ENCODE data around the gene CCDC24. TPM values are rescaled to one million over a fixed set of nuclear protein-coding genes. Genes with fewer than 3 reads are reported as not detected.

CCDC24 gene
- total and polyA plus RNA-seq, 7 donors = 0.83 to 3.9 (median 1.7) TPM

- ATAC-seq (no peak), DNase-seq (no peak)
- intact Hi-C loops (cut with DNase I) = no loop called here
- no peaks in the 10 kb centered on the region for H3K36me3 ChIP-seq (ENCODE audit: insufficient read depth in 1 of 2, low read depth in 1 of 2)
- H3K27ac ChIP-seq = no peak overlapping the region
- peaks cover 6% of the 10 kb centered on the region for H3K4me1 ChIP-seq
- H3K4me3 ChIP-seq = no peak overlapping the region
- no peaks in the 10 kb centered on the region for H3K27me3 ChIP-seq (ENCODE audit: insufficient read depth in 3 of 3, low read length in 2 of 3)
- TF ChIP-seq, protein P1, sequence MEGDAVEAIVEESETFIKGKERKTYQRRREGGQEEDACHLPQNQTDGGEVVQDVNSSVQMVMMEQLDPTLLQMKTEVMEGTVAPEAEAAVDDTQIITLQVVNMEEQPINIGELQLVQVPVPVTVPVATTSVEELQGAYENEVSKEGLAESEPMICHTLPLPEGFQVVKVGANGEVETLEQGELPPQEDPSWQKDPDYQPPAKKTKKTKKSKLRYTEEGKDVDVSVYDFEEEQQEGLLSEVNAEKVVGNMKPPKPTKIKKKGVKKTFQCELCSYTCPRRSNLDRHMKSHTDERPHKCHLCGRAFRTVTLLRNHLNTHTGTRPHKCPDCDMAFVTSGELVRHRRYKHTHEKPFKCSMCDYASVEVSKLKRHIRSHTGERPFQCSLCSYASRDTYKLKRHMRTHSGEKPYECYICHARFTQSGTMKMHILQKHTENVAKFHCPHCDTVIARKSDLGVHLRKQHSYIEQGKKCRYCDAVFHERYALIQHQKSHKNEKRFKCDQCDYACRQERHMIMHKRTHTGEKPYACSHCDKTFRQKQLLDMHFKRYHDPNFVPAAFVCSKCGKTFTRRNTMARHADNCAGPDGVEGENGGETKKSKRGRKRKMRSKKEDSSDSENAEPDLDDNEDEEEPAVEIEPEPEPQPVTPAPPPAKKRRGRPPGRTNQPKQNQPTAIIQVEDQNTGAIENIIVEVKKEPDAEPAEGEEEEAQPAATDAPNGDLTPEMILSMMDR (IDR thresholded peaks at IDR 0.05) = no peak
- 86 to 92% (median 87%) methylated on average over 3 of the region's 3 CpGs for WGBS, 3 donors
- no peaks in the 10 kb centered on the region for H3K9me3 ChIP-seq
Measured at GRCh38 chr1:44027320-44027719, 35.9 kb downstream of the CCDC24 start.

DNA sequence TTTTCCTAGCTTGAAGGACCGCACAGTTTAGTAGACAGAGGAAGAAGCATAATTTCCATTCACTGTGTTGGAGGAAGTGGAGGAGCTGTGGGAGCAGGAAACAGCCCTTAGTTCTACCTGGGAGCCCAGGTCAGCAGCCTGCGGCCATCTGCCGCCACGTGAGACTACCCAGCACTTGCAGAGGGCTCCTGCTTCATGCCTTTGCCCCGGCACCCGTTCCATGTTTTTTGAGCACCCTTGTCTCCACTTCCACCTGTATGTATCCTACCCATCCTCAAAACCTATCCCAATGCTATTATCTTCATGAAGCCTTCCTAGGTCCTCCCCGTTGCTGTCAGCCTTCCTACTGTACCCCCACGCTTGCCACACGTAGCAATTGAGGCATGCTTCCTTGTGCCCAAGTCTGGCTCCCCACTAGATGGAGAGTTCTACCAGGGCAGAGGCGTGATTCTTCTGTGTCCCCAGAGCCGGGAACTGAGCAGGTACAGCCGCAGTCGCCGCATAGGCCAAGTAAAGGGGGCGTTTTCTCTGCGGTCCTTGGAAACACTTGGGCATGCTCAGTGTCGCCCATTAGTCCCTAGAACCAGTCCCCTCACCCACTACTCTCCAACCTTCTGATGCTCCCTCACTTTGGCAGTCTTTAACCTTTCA lies 38.0 kb downstream of the CCDC24 start:
- 22 to 26% (median 22%) methylated on average over 17 of the region's 17 CpGs for WGBS, 3 donors
- TF ChIP-seq, protein P1 (IDR thresholded peaks at IDR 0.05) = no peak
- H3K4me3 ChIP-seq = peak overlapping the region; percentile 88
- H3K27me3 ChIP-seq (ENCODE audit: insufficient read depth in 3 of 3, low read length in 2 of 3) = no peaks in the 10 kb centered on the region
- H3K27ac ChIP-seq = peak overlapping the region; percentile 91
- intact Hi-C loops (cut with DNase I) = no loop called here
- ATAC-seq = peak; percentile 14 to 36 (median 26)
- H3K9me3 ChIP-seq = no peaks in the 10 kb centered on the region
- no peak for DNase-seq
- no peaks in the 10 kb centered on the region for H3K36me3 ChIP-seq (ENCODE audit: insufficient read depth in 1 of 2, low read depth in 1 of 2)
- peaks cover 6% of the 10 kb centered on the region for H3K4me1 ChIP-seq

DNA sequence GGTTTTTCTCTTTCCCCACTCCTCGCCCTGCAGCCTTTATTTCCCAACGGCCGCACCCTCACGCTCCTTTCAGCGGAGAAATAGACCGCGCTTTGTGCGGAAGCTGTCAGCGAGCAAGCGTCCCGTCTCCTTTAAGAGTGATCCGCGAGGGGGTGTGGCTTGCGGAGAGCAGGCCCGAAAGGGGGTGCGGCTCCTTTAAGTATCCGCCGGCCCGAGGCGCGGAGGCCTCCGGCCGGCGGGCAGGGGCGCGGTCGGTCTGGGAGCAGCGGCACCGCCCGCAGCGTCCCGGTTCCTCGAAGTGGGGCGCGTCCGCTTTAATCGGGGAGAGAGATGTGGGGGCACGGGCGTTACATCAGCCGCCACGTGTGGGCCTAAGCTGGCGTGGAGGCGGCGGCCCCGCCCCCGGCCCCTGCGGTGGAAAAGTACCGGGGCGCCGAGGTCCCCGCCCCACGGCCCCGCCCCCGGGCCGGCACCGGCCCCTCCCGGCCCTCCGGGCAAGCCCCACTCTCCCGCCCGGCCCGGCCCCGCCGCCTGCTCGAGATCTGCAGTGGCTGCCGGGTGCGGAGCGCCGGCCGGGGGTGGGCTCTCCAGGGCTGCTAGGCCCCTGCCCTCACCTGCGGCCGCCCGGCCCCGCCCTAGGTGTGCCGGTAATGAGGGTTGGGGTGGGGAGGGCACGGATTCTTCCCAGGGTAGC lies 38.7 kb downstream of the CCDC24 start:
- peak; percentile 92 to 95 (median 93) for ATAC-seq
- H3K27me3 ChIP-seq (ENCODE audit: insufficient read depth in 3 of 3, low read length in 2 of 3) = no peaks in the 10 kb centered on the region
- no peaks in the 10 kb centered on the region for H3K36me3 ChIP-seq (ENCODE audit: insufficient read depth in 1 of 2, low read depth in 1 of 2)
- WGBS, 3 donors = 0 to 1% (median 0%) methylated on average over 40 to 75 of the region's 75 CpGs
- H3K9me3 ChIP-seq = no peaks in the 10 kb centered on the region
- H3K4me3 ChIP-seq = peak overlapping the region; percentile 88
- peak overlapping the region; percentile 91 for H3K27ac ChIP-seq
- TF ChIP-seq, protein P1 (IDR thresholded peaks at IDR 0.05) = no peak
- DNase-seq = peak; percentile 89 to 93
- peaks cover 6% of the 10 kb centered on the region for H3K4me1 ChIP-seq
- intact Hi-C loops (cut with DNase I) = loop anchor here in 1 of 2 donors (10.0 kb wide), 1 partner anchor 265 kb away; no protein-coding TSS in a partner anchor

GRCh38 chr1:44030605-44031251 lies 39.3 kb downstream of the CCDC24 start:
- Histone ChIP-seq H3K4me3 (peak overlapping the region; percentile 88), H3K36me3 (ENCODE audit: insufficient read depth in 1 of 2, low read depth in 1 of 2) (no peaks in the 10 kb centered on the region), H3K4me1 (peaks cover 12% of the 10 kb centered on the region), H3K9me3 (no peaks in the 10 kb centered on the region), H3K27me3 (ENCODE audit: insufficient read depth in 3 of 3, low read length in 2 of 3) (no peaks in the 10 kb centered on the region), H3K27ac (peak overlapping the region; percentile 91)
- TF ChIP-seq, protein P1 (IDR thresholded peaks at IDR 0.05) = no peak
- DNase-seq (peak in 1 of 2 donors; percentile 31), ATAC-seq (peak; percentile 41 to 56 (median 48))
- intact Hi-C loops (cut with DNase I) = loop anchor here in 1 of 2 donors (10.0 kb wide), 1 partner anchor 266 kb away; no protein-coding TSS in a partner anchor
- WGBS, 3 donors = 0 to 1% (median 0%) methylated on average over 33 to 66 of the region's 66 CpGs

All from psoas muscle (tissue), 8 donors.